ENCODE results near the gene TRIM58.

Gene TRIM58, protein sequence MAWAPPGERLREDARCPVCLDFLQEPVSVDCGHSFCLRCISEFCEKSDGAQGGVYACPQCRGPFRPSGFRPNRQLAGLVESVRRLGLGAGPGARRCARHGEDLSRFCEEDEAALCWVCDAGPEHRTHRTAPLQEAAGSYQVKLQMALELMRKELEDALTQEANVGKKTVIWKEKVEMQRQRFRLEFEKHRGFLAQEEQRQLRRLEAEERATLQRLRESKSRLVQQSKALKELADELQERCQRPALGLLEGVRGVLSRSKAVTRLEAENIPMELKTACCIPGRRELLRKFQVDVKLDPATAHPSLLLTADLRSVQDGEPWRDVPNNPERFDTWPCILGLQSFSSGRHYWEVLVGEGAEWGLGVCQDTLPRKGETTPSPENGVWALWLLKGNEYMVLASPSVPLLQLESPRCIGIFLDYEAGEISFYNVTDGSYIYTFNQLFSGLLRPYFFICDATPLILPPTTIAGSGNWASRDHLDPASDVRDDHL

DNA sequence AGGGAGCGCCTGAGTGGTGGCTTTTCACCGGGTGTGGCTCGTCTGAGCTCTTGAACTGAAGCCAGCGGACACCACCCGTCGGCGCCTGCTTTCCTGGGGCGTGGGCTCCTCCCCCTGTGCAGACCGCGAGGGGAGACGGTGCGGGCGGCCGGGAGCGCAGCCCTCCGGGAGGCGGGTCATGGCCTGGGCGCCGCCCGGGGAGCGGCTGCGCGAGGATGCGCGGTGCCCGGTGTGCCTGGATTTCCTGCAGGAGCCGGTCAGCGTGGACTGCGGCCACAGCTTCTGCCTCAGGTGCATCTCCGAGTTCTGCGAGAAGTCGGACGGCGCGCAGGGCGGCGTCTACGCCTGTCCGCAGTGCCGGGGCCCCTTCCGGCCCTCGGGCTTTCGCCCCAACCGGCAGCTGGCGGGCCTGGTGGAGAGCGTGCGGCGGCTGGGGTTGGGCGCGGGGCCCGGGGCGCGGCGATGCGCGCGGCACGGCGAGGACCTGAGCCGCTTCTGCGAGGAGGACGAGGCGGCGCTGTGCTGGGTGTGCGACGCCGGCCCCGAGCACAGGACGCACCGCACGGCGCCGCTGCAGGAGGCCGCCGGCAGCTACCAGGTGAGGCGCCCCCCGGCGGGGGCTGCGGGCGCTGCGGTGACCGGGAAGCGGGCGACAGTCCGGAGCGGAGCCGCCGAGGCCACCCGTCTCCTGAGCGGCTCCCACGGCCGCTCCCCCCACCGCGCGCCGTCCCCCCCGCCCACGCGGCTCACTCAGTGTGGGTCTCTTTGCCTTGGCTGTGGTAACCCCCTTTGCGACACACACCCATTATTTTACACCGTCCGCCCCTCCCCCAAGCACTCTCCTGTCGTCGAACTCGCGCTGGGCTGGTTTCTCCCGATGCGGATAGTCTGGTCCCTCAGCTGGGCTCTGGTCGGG, at the start of gene TRIM58:
Gene TRIM58, plus strand, starts transcription at position 119 of the 916 bp plus-strand sequence. Its CDS starts 60 bp downstream, at position 179.
- no peak for DNase-seq (ENCODE audit: low read depth)

DNA sequence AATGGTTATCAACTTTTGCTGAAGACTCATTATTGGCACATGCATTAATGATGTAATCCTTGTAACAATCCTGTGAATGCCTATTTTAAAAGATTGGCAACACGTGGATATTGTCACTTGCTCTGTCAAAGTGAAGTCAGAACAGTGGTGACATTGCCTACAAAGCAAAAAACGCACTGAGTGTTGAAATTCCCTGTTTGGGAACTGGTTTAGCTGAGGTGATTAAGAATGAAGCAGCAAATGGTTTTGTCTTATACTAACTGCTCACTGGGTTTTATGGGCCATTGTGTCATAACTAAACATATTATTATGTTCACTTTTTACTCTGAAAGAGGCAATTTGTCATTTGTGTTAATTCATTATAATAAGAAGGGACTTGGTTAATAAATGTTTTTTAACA, 44.4 kb upstream of the TRIM58 start:
- no peak for DNase-seq (ENCODE audit: low read depth)

DNA sequence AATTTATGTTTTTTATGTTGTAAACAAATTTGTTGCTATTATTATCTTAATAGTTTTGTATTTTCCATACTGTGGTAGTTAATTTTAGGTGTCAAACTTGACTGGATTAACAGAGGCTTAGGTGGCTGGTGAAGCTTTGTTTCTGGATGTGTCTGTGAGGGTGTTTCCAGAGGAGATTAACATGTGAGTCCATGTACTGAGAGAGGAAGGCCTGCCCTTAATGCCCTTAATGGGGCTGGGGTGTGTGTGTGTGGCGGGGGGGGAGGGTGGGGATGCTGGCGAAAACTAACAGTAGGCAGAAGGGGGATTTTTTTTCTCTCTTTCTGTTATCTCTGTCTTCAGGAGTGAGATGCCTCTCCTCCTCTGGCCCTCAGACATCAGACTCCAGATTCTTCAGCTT, 34.9 kb upstream of the TRIM58 start:
- no peak for DNase-seq (ENCODE audit: low read depth)

DNA sequence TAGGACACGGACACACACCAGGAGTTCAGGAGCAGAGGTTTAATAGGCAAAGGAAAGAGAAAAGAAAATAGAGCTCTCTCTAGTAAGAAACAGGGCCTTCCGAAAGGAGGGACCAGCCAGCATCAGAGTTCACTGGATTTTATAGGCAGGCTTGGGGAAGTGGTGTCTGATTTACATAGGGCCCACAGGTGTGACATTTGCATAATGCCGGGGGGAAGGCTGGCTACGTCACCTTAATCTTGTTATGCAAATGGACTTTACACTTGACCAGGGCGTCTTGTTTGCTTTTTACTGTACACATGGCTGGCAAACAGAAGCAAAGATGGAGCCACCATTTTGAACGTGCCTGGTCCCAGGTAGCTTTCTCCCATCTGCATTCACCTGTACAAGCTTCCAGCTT, 33.0 kb upstream of the TRIM58 start, which contains the start of gene OR14A16:
Gene OR14A16, minus strand, starts transcription at position 97 of the 400 bp plus-strand sequence. CDS start 8,390 bp downstream, outside the sequence.
- DNase-seq (ENCODE audit: low read depth), result no peak

DNA sequence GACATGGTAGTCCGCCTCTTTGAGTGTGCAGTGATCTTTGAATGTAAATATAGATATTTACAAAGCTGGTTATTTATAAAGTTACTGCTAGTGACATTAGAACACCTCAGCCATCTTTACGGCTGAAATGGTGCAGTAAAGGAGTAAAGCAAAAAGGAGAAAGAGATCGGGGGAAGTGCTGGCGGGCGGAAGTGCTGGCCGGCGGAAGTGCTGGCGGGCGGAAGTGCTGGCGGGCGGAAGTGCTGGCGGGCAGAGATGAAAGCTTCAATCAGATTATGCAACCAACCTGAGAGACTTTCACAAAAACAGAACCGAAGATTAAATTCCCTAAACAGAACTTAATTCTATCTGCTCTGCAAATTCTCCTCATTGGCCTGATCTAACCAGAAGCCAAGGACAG, 31.6 kb upstream of the TRIM58 start:
- no peak for DNase-seq (ENCODE audit: low read depth)

DNA sequence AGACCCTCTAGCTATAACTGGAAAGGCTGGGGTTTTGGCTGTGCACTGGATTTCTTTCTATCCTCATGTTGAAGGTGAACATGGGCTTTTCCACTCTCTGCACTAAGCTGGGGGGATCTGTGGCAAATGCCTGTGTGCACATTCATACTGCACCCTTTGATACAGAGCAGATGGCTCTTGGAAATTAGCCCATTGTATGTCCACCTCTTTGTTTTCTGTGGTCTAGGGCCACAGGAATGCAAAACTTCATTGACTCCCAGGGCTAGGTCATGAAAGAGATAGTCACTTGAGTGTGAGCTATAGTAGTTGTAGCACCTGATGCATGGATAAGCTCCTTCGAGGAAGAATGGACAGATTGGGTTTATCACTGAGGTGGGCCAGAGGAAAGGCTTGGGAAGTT, 27.3 kb upstream of the TRIM58 start:
- no peak for DNase-seq (ENCODE audit: low read depth)

DNA sequence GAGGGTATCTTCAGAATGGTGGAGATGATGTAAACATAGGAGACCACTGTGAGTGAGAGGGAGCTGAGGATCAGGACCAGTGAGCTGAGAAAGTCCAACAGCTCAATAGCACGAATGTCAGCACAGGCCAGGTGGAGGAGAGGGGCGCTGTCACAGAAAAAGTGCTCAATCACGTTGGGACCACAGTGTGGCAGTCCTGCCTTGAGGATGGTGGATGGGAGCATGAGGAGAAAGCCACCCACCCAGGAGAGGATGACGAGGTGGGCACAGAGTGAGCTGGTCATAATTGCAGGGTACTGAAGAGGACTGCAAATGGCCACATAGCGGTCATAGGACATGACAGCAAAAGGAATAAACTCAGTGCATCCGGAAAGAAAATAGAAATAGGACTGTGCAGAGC, 23.4 kb upstream of the TRIM58 start:
- no peak for DNase-seq (ENCODE audit: low read depth)

DNA sequence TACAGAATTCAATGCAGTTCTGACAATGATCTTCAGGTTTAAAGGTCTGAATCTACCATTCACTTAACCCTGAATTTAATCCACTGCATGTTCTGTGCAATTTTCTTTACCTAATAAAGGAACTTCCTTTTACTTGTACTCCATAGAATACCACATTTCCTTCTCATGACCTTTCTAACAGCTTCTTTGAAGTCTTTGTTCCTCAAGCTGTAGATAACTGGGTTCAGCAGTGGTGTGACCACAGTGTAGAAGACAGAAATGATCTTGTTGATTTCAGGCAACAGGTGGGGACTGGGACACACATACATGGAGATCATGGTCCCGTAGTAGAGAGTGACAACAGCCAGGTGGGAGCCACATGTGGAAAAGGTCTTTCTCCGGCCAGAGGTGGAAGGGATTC, 16.2 kb upstream of the TRIM58 start:
- DNase-seq (ENCODE audit: low read depth), result no peak

DNA sequence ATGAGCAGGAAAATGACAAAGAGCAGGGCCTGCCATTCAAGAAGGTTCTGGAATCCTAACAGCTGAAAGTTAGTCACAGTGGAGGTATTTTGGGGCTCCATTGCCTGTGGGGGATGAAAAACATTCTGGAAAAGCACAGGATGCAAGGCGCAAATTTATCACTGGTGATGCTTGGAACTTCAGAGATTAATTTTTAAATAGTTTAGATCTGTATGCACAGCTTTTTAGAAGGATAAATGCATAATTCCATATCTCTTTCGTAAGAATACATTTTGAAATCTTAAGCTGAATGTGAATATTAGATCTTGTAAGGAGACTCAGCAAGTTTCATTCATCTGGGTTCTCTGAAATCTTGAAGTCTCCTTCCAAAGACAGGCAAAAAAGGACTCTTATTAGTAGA, 15.2 kb upstream of the TRIM58 start, which contains the start of gene OR11L1:
Gene OR11L1, minus strand, starts transcription at position 101 of the 400 bp plus-strand sequence. Its CDS starts 0 bp downstream, at position 101.
- no peak for DNase-seq (ENCODE audit: low read depth)

DNA sequence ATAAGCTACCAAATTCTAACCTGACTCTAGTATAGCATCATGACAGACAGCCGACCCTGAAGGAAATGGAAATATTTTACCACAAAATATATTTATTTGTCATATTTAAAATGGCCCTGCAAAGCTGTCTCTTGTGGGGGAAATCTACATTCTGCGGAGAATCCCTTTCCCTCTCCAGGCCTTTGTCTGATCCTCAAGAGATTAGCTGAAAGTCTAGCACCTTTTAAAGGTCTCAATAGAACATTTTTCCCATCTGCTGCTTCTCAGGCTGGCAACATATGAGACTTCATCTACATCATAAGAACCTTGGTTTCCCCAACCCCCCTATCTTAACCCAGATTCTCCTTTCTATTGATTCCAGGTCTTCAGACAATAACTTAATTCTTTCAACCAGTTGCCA, 13.6 kb upstream of the TRIM58 start:
- DNase-seq (ENCODE audit: low read depth), result no peak

DNA sequence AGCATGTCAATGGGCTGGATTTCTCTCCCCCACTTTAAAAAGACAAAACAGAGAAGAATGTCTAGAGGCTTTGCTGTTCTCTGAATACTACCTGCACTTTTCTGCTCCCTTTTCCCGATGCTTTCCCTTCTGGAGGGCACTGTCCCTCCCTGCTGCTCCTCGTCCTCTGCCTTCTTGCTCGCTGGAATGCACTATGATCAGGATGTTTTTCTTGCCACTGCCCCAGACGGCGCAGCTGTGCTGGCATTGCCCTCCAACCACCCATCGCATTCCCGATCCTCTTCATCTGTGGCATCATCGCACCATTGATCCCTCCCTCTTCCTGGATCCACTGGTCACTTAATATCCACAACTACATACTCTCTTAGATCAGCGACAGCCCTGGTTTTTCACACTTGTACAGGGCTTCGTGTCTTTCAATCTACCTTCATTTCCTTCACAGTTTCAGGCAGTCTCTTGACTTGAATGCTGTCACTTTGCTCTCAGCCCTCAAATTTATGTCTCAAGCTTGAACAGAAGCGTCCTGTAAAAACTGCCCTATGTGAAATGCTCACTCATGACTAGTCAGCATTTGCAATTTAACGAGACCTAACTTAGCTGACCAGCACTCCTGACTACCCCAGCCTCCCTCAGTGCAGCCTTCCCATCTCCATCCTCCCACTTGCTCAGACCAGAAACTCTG, 11.8 kb upstream of the TRIM58 start:
- DNase-seq (ENCODE audit: low read depth), result no peak

DNA sequence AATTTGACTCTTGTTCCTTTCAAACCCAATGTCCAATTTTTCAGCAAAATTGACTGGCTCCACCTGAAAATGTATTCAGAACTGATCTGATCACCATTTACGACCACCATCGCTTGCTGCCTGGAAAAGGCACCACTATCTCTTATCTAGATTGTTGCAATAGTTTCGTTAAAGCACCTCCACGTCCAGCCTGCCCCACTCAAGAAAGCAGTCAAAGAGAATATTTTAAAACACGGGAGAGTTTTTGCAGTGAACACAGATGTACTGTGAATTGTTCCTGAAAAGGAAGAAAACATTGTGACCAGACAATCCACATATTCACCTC, 11.3 kb upstream of the TRIM58 start:
- no peak for DNase-seq (ENCODE audit: low read depth)

DNA sequence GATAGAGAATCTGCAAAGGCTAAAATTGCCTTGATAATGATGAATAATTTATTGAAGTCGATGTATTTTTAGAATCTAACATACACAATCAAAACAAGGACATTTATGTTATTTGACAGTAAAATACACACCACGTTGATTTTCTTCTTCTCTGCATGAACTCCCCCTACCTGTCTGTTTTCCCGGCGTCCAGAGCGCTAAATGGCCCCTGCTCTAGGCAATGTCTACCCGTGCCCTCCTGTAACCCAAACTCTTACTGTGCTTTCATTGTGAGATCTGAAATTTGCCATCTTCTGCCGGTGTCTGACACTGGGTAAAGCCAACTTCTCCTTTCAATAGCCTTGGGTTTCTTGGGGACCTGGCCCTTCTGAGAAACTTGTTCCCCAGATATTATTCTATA, 8.6 kb upstream of the TRIM58 start:
- DNase-seq (ENCODE audit: low read depth), result no peak

DNA sequence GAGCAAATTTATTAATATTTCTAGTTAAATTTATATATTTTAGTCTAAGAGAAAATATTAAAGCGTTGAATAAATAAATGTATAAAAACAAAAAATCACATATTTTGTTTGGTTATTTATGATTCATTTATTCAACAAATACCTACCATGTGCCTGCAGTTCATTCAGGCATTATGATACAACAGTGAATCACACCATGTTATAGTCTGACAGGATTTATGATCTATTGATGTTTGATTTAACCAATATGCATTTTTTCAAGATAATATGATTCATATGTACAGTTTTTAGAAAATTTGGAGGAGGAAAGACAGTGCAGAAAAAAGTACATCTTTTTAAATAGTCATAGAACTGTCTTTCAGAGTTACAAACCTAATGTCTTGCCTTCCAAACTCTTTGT, 7.4 kb upstream of the TRIM58 start:
- DNase-seq (ENCODE audit: low read depth), result no peak

DNA sequence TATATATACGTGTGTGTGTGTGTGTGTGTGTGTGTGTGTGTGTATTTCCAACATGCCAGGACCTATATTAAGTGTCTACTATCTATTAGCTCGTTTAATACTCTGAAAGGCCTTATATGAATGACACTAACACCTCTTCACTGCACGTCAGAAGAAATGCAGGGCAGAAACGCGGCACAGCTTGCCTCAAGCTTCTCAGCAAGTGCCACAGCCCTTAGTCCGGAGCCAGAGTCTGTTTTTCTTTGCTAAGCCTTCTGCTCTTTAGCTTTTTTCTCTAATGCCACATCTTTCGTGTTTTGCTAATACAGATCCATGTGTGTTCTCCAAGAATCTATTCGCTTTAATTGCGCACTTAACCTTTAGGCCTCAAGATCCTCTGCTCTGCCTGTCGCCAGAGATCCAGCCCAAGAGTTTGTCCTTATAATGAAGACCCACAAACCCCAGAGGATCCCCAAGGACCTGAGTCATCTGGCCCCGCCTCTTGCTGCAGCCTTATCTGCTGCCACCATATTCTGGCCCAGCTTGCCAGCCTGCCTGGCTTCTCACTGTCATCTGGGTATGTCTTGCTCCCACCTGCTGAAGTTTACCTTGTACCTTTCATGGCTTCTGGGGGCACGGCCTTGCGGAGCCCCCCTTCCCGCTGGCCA, 2.0 kb upstream of the TRIM58 start:
- DNase-seq (ENCODE audit: low read depth), result no peak

DNA sequence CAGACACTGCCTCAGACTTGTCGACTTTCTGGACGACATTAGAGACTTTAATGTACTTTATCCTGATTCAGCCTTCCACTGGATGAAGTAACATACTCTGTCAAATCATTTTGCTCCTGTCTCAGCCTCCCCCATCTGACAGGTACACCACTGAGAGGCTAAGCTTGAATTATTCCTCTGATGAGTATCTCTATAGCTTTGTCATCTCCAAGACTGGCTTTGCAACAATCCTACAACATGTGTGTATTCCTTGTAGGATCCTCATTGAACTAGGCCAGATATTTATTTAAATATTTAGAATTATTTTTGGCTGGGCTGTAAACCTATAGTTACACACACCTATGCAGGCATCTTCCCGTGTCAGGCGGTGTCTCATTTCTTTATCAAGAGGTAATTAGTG, 1.1 kb upstream of the TRIM58 start:
- DNase-seq (ENCODE audit: low read depth), result no peak

DNA sequence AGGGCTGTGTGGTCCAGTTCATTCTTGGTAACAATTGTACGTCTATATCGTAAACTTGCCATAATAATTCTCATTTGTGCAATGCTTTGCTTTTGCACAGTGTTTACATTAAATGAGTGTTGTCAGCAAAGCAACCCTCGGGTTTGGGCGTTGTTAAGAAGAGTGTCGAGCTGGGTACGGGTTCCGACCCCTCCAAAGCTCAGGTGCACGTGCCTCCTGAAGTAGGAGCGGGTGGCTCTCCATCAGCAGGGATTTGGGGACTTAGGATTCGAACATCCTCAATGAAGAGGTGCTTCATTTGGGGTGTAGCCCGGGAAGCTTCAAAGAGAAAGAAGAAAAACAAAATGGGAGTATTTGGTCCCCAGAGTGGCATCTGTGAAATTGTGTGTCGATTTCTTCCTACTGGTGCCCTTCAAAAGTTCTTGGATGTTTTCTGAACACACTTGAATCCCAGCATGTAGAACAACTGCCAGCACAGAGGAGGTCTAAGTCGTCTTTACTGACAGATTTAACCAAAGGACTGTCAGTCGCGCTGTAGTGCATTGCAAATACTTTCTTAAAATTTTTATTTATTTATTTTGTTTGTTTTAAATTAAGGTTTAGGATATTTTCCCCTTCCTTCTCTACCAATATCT, 1.1 kb downstream of the TRIM58 start:
- no peak for DNase-seq (ENCODE audit: low read depth)

DNA sequence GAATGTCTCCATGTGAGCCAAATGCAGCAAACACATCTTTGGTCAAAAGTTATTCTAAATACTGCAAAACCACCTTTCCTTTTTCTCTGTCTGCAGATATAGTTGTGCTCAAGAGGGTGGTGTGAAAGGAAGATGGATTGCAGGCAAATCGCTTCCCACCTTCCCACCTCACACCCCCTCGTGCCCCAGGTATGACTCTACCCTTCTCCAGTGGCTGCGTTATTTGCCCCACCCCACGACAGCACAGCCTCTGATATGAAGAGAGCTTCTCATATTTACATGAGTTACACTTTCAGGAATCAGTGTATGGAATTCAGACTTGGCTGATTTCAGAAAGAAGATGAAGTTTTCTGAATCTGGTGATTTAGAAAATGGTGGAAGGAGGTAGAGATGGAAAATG, 5.8 kb downstream of the TRIM58 start:
- no peak for DNase-seq (ENCODE audit: low read depth)

DNA sequence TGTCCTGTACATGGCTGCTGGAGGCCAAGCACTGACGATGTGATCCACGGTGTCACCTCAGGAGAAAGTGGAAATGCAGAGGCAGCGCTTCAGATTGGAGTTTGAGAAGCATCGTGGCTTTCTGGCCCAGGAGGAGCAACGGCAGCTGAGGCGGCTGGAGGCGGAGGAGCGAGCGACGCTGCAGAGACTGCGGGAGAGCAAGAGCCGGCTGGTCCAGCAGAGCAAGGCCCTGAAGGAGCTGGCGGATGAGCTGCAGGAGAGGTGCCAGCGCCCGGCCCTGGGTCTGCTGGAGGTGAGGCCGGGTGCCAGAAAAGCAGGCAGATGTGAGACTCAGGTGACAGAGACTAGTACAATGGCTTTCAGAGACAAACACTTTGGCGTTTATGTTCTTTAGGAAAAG, 7.7 kb downstream of the TRIM58 start:
- no peak for DNase-seq (ENCODE audit: low read depth)

DNA sequence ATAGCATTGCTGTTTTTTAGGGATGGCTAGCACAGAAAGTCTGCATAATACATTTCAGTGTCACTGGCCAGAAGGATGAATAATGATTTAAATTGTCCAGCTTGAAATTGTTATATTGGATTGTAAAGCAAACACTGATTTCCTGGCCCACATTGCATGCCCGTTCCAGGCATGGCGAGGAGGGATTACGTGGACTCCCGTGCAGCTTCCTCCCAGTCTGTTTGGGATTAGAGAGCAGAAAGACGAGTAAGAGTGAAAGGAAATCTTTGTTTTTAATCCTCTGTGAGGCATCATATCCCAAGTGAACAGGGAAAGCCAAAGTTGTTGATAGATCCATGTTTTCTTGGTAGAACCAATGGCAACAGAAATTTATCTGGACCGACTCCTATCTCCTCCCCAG, 8.4 kb downstream of the TRIM58 start:
- DNase-seq (ENCODE audit: low read depth), result no peak

DNA sequence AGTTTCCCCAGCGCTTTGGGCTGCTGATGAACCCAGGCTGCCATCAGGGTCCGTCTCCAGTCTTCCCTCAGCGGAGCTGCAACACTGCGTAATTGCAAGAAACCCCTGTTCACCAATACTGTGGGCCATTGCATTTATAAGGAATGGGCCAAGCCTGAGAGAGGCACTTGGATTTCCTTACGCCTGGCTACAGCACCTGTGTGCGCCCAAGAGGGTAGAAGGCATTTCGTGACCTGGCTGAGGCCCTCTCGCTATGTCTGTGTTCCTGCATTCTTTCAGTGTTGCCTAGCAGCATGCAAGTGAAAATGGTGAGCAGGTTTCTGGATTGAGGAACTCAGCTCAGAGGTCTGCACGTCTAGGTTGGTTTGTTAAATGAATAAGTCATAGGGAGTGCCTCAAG, 26.4 kb downstream of the TRIM58 start:
- no peak for DNase-seq (ENCODE audit: low read depth)

Measured in activated T-cell treated with anti-CD3 and anti-CD28 coated beads for 24 hours (primary cell).